ENCODE results near the gene ACTR5. TPM values are rescaled to one million over a fixed set of nuclear protein-coding genes. Genes with fewer than 3 reads are reported as not detected.

Gene ACTR5
- total and polyA plus RNA-seq, 2 of the 13 experiments (the other 11 are each of a cell fraction or from before 2014, with no cell fraction given): 19.5 to 20.5 TPM

GRCh38 chr20:38748861-38749149 lies 545 bp downstream of the ACTR5 start (continued):
- TF ChIP-seq ZNF432 (CRISPR knock-in tag; IDR thresholded peaks at IDR 0.05; ENCODE audit: borderline replicate concordance) (no peak), DNMT3B (CRISPR knock-in tag; conservative IDR thresholded peaks at IDR 0.05) (0 out of 2 replicates have a peak, but pooled peaks have one; percentile 60), ZFAT (CRISPR knock-in tag; conservative IDR thresholded peaks at IDR 0.05) (no peak), RFXANK (CRISPR knock-in tag; IDR thresholded peaks at IDR 0.05) (no peak), ZNF616 (CRISPR knock-in tag; IDR thresholded peaks at IDR 0.05; ENCODE audit: low read depth) (no peak), EED (CRISPR knock-in tag; IDR thresholded peaks at IDR 0.05) (no peak), PAWR (CRISPR knock-in tag; IDR thresholded peaks at IDR 0.05; ENCODE audit: borderline replicate concordance) (no peak), NFRKB (IDR thresholded peaks at IDR 0.05) (no peak), PAXIP1 (CRISPR knock-in tag; conservative IDR thresholded peaks at IDR 0.05) (no peak), RARG (CRISPR knock-in tag; IDR thresholded peaks at IDR 0.05; ENCODE audit: low read depth) (no peak), ZSCAN12 (CRISPR knock-in tag; IDR thresholded peaks at IDR 0.05) (no peak), ARID2 (CRISPR knock-in tag; IDR thresholded peaks at IDR 0.05; ENCODE audit: borderline replicate concordance) (0 out of 2 replicates have a peak, but pooled peaks have one; percentile 5), YY1 (IDR thresholded peaks at IDR 0.05; ENCODE audit: insufficient read depth, insufficient replicate concordance, low read depth, low read length) (no peak), ZNF354B (CRISPR knock-in tag; IDR thresholded peaks at IDR 0.05) (no peak)
